Testis (tissue), 3 donors: ENCODE measurements around the gene FAM53B. TPM values are rescaled to one million over a fixed set of nuclear protein-coding genes. Genes with fewer than 3 reads are reported as not detected.

Experiments used
- DNase-seq: peaks from one replicate; pipeline ENCODE4 v3.0.0-alpha.2; 2019
- H3K27ac ChIP-seq, 2 donors: fragments of 200-600 bp; sonication (generic); one replicate each; pipeline ENCODE4 v1.5.1; 2019
- H3K27me3 ChIP-seq: fragments of 200-600 bp; sonication (generic); one replicate; pipeline ENCODE4 v1.5.1; 2019
- H3K36me3 ChIP-seq: fragments of 200-600 bp; sonication (generic); one replicate; pipeline ENCODE4 v1.5.1; 2017; ENCODE audit warnings: low read depth; ENCODE audit errors: missing control alignments
- H3K4me1 ChIP-seq: fragments of 200-600 bp; sonication (generic); one replicate; pipeline ENCODE4 v1.5.1; 2019
- H3K4me3 ChIP-seq, 2 donors: fragments of 200-600 bp; sonication (generic); one replicate each; pipeline ENCODE4 v1.5.1; 2017 to 2019
- H3K9me3 ChIP-seq: fragments of 200-600 bp; sonication (generic); one replicate; pipeline ENCODE4 v1.5.1; 2017
- CTCF ChIP-seq, 3 experiments: fragments of 450-650 bp in 2 of 3; fragments of 200-600 bp in 1 of 3; sonication (generic) in 1 of 3; IDR thresholded peaks; one replicate each; pipeline ENCODE4 v1.5.1; 2016 to 2019; ENCODE audit warnings: antibody characterized with exemption in 3 of 3, mild to moderate bottlenecking in 2 of 3, moderate library complexity in 1 of 3
- POLR2A ChIP-seq: fragments of 450-650 bp; IDR thresholded peaks from one replicate; pipeline ENCODE4 v1.6.1; 2017; ENCODE audit warnings: antibody characterized with exemption, mild to moderate bottlenecking, moderate library complexity
- WGBS, 2 donors: methylation state at CpG; one replicate each; pipeline ENCODE4 v1.1.5; 2018; 5-methylcytosine and 5-hydroxymethylcytosine counted together
- intact Hi-C: fragments of 100-400 bp; cut with DNase I; formaldehyde crosslinking; loops from one replicate; pipeline ENCODE4 v1.15.1; 2023; ENCODE audit warnings: low total_unique reads
- polyA plus RNA-seq: library from polyadenylated mRNA; stranded (reverse); fragments of 350-450 nt; fragmentation: Illumina TruSeq; extraction: RNeasy Lipid Tissue Mini Kit (QIAGEN cat#74804); gene quantifications from one replicate; pipeline ENCODE4 v1.2.3, GENCODE V29; 2014; ENCODE audit warnings: low read depth, low replicate concordance; ENCODE audit not compliant: insufficient read depth
- total RNA-seq, 2 donors: library from RNA; depleted of rRNA; stranded (reverse); fragments of >200 nt; gene quantifications; one replicate each; pipeline ENCODE4 v1.2.3, GENCODE V29; 2016

Gene FAM53B
- total and polyA plus RNA-seq, 3 donors from 2014 or later = 36.9 to 125 (median 109) TPM

- no peak for DNase-seq
- intact Hi-C loops = loop anchor here (5.0 to 10.0 kb wide), 2 partner anchors 73 to 109 kb away; no protein-coding TSS in a partner anchor
- 34 to 63% methylated on average over 12 of the region's 12 CpGs for whole genome bisulfite sequencing, 2 donors
- Histone ChIP-seq H3K36me3 (no peaks in the 10 kb centered on the region), H3K27me3 (no peaks in the 10 kb centered on the region), H3K9me3 (no peaks in the 10 kb centered on the region), H3K4me1 (peaks cover 76% of the 10 kb centered on the region), H3K27ac (peak overlapping the region; percentile 38 to 82), H3K4me3 (no peak overlapping the region)
- TF ChIP-seq CTCF (IDR thresholded peaks at IDR 0.05) (no peak), POLR2A (no peak)
Observed at GRCh38 chr10:124627866-124628675, 116.1 kb downstream of the FAM53B start.

- H3K36me3 ChIP-seq = no peaks in the 10 kb centered on the region
- no peak for DNase-seq
- intact Hi-C loops = loop anchor here (5.0 to 10.0 kb wide), 2 partner anchors 72 to 110 kb away; no protein-coding TSS in a partner anchor
Observed at GRCh38 chr10:124626759-124627380, 117.3 kb downstream of the FAM53B start.

GRCh38 chr10:124625831-124626238 lies 118.3 kb downstream of the FAM53B start:
- intact Hi-C loops = loop anchor here (5.0 to 10.0 kb wide), 2 partner anchors 71 to 111 kb away; no protein-coding TSS in a partner anchor
- DNase-seq = peak; percentile 67
- TF ChIP-seq CTCF (IDR thresholded peaks at IDR 0.05) = no peak
- no peak for TF ChIP-seq POLR2A
- WGBS, 2 donors = 76% methylated on average over 23 of the region's 23 CpGs; no CpG with 5 or more reads in 1 of the 2 donors
- Histone ChIP-seq H3K27ac (peak overlapping the region; percentile 33 to 55), H3K4me1 (peaks cover 72% of the 10 kb centered on the region), H3K4me3 (no peak overlapping the region), H3K36me3 (no peaks in the 10 kb centered on the region), H3K9me3 (no peaks in the 10 kb centered on the region), H3K27me3 (no peaks in the 10 kb centered on the region)

More at GRCh38 chr10:124626759-124627380, 117.3 kb downstream of the FAM53B start:
- Histone ChIP-seq H3K27ac (peak overlapping the region; percentile 5 to 38), H3K4me1 (peaks cover 74% of the 10 kb centered on the region), H3K4me3 (no peak overlapping the region), H3K27me3 (no peaks in the 10 kb centered on the region), H3K9me3 (no peaks in the 10 kb centered on the region)
- TF ChIP-seq CTCF (IDR thresholded peaks at IDR 0.05) (no peak), POLR2A (no peak)
- WGBS, 2 donors = 75 to 82% methylated on average over 7 to 13 of the region's 13 CpGs

GRCh38 chr10:124624895-124625294 lies 119.3 kb downstream of the FAM53B start:
- no peaks in the 10 kb centered on the region for H3K27me3 ChIP-seq
- WGBS, 2 donors = 81 to 84% methylated on average over 16 of the region's 16 CpGs
- peaks cover 65% of the 10 kb centered on the region for H3K4me1 ChIP-seq
- DNase-seq = no peak
- H3K9me3 ChIP-seq = no peaks in the 10 kb centered on the region
- H3K27ac ChIP-seq = peak overlapping the region; percentile 33 to 68
- intact Hi-C loops = loop anchor here (5.0 to 10.0 kb wide), 2 partner anchors 70 to 112 kb away; no protein-coding TSS in a partner anchor
- no peak overlapping the region for H3K4me3 ChIP-seq
- H3K36me3 ChIP-seq = no peaks in the 10 kb centered on the region
- TF ChIP-seq CTCF (IDR thresholded peaks at IDR 0.05) (no peak), POLR2A (no peak)
